CD14-positive monocyte (primary cell): ENCODE measurements around the gene SAFB2. TPM values are rescaled to one million over a fixed set of nuclear protein-coding genes. Genes with fewer than 3 reads are reported as not detected.
A peak's percentile ranks its signal among the peaks of the same experiment; 100 is the strongest.

Experiments used
- DNase-seq, 3 donors: peaks; one replicate each; pipeline ENCODE4 v3.0.0-alpha.2; 2011 to 2022
- H2AFZ ChIP-seq: 2 replicates; pipeline ENCODE4 v1.6.0; 2012; ENCODE audit warnings: mild to moderate bottlenecking, low read depth, low read length, inconsistent platforms; ENCODE audit not compliant: insufficient read depth, poor library complexity, severe bottlenecking
- H3K27ac ChIP-seq, 2 donors: 1 replicate in 1 of 2; 2 replicates in 1 of 2; pipeline ENCODE4 v1.5.1; 2012 to 2013; ENCODE audit warnings: low read length in 2 of 2, control low read depth in 1 of 2, inconsistent platforms in 1 of 2, low read depth in 1 of 2, mild to moderate bottlenecking in 1 of 2
- H3K27me3 ChIP-seq, 2 donors: one replicate each; pipeline versions ENCODE4 v1.6.0 to v1.6.1; 2011 to 2013; ENCODE audit warnings: low read length in 2 of 2; ENCODE audit not compliant: control insufficient read depth in 2 of 2, insufficient read depth in 2 of 2
- H3K36me3 ChIP-seq, 2 donors: replicated peaks in 1 of 2; 1 replicate in 1 of 2; 2 replicates in 1 of 2; pipeline versions ENCODE4 v1.5.1 to v1.6.1; 2012 to 2013; ENCODE audit warnings: low read length in 2 of 2, control low read depth in 1 of 2, inconsistent platforms in 1 of 2, mild to moderate bottlenecking in 1 of 2; ENCODE audit not compliant: insufficient read depth in 2 of 2, control insufficient read depth in 1 of 2
- H3K4me1 ChIP-seq, 2 donors: 1 replicate in 1 of 2; 2 replicates in 1 of 2; pipeline versions ENCODE4 v1.5.1 to v1.6.1; 2012 to 2013; ENCODE audit warnings: low read length in 2 of 2, control low read depth in 1 of 2, inconsistent platforms in 1 of 2, mild to moderate bottlenecking in 1 of 2, moderate library complexity in 1 of 2; ENCODE audit not compliant: insufficient read depth in 2 of 2, control insufficient read depth in 1 of 2
- H3K4me2 ChIP-seq: replicated peaks from 2 replicates; pipeline ENCODE3; 2012; ENCODE audit warnings: low read length, moderate library complexity, mild to moderate bottlenecking; ENCODE audit not compliant: poor library complexity, severe bottlenecking; ENCODE audit errors: extremely low read depth
- H3K4me3 ChIP-seq, 3 experiments: fragments of 200-600 bp in 1 of 3; sonication (generic) in 1 of 3; replicated peaks in 1 of 3; 1 replicate in 2 of 3; 2 replicates in 1 of 3; pipeline ENCODE4 v1.5.1; 2011 to 2013; ENCODE audit warnings: low read length in 3 of 3, mild to moderate bottlenecking in 3 of 3, control low read depth in 2 of 3, low read depth in 2 of 3, inconsistent platforms in 1 of 3, moderate library complexity in 1 of 3
- H3K79me2 ChIP-seq: 2 replicates; pipeline ENCODE4 v1.6.0; 2012; ENCODE audit warnings: mild to moderate bottlenecking, control low read depth, inconsistent platforms, low read length, moderate library complexity; ENCODE audit not compliant: insufficient read depth
- H3K9ac ChIP-seq: 2 replicates; pipeline ENCODE4 v1.6.0; 2017; ENCODE audit warnings: low read length, mild to moderate bottlenecking; ENCODE audit not compliant: insufficient read depth, poor library complexity, severe bottlenecking
- H3K9me3 ChIP-seq, 2 donors: replicated peaks in 1 of 2; 1 replicate in 1 of 2; 2 replicates in 1 of 2; pipeline versions ENCODE4 v1.5.1 to v1.6.1; 2012 to 2013; ENCODE audit warnings: low read length in 2 of 2, control low read depth in 1 of 2; ENCODE audit not compliant: control insufficient read depth in 1 of 2, insufficient read depth in 1 of 2
- H4K20me1 ChIP-seq: 2 replicates; pipeline ENCODE4 v1.6.0; 2012; ENCODE audit warnings: mild to moderate bottlenecking, low read length, control low read depth, moderate library complexity; ENCODE audit not compliant: insufficient read depth
- H3K27ac Mint-ChIP-seq, 7 donors: one replicate each; pipeline ENCODE4 v1.8.0; 2020; ENCODE audit warnings: mild to moderate bottlenecking in 7 of 7, mixed read lengths in 7 of 7, moderate library complexity in 6 of 7, inconsistent platforms in 2 of 7
- H3K27me3 Mint-ChIP-seq, 3 donors: one replicate each; pipeline ENCODE4 v1.8.0; 2021 to 2022; ENCODE audit warnings: low read depth in 3 of 3, mild to moderate bottlenecking in 3 of 3, mixed read lengths in 3 of 3, moderate library complexity in 3 of 3, inconsistent platforms in 1 of 3
- H3K36me3 Mint-ChIP-seq, 2 donors: one replicate each; pipeline ENCODE4 v1.8.0; 2020; ENCODE audit warnings: mixed read lengths in 2 of 2, inconsistent platforms in 1 of 2, mild to moderate bottlenecking in 1 of 2
- H3K4me1 Mint-ChIP-seq: one replicate; pipeline ENCODE4 v1.8.0; 2020; ENCODE audit warnings: mild to moderate bottlenecking, mixed read lengths
- H3K4me3 Mint-ChIP-seq, 2 donors: one replicate each; pipeline ENCODE4 v1.8.0; 2020; ENCODE audit warnings: mild to moderate bottlenecking in 2 of 2, mixed read lengths in 2 of 2, moderate library complexity in 1 of 2
- H3K9me3 Mint-ChIP-seq, 7 donors: one replicate each; pipeline ENCODE4 v1.8.0; 2020 to 2022; ENCODE audit warnings: mixed read lengths in 7 of 7, mild to moderate bottlenecking in 6 of 7, moderate library complexity in 6 of 7, inconsistent platforms in 2 of 7
- CTCF ChIP-seq: fragments of 200-600 bp; IDR thresholded peaks from one replicate; pipeline ENCODE4 v1.8.0; 2022; ENCODE audit warnings: antibody characterized with exemption, mild to moderate bottlenecking
- WGBS: methylation state at CpG from one replicate; pipeline ENCODE4 v1.1.5; 2013; ENCODE audit warnings: missing lambda C conversion rate; ENCODE audit not compliant: insufficient coverage; 5-methylcytosine and 5-hydroxymethylcytosine counted together
- intact Hi-C, 2 donors: fragments of 100-400 bp; cut with micrococcal nuclease; formaldehyde crosslinking; loops; one replicate each; pipeline versions ENCODE4 v1.15.0 to v1.15.1; 2023
- polyA plus RNA-seq, 3 donors: library from polyadenylated mRNA; depleted of rRNA in 1 of 3; unstranded in 2 of 3; stranded (reverse) in 1 of 3; fragments of 300-500 nt in 2 of 3; fragments of >200 nt in 1 of 3; fragmentation: Illumina TruSeq in 2 of 3; gene quantifications; 1 replicate in 2 of 3; 2 replicates in 1 of 3; pipeline ENCODE4 v1.2.3, GENCODE V29; 2012 to 2021

Gene SAFB2
- polyA plus RNA-seq, 3 donors: 7.5 to 53.4 (median 14.7) TPM

- TF ChIP-seq CTCF: no peak
- peak overlapping the region in 3 of 7 donors; percentile 23 to 87 (median 58) for H3K27ac Mint-ChIP-seq
Observed at GRCh38 chr19:5644037-5644436, 21.5 kb upstream of the SAFB2 start.

GRCh38 chr19:5643060-5643459, 20.5 kb upstream of the SAFB2 start:
- no peak overlapping the region for H3K4me2 ChIP-seq
- no peaks in the 10 kb centered on the region for H3K27me3 Mint-ChIP-seq
- H3K4me3 ChIP-seq: no peak overlapping the region
- H3K27ac Mint-ChIP-seq: peak overlapping the region in 1 of 7 donors; percentile 41
- no peak overlapping the region for H3K27ac ChIP-seq
- H3K79me2 ChIP-seq: peaks cover 95% of the 10 kb centered on the region
- no peak for TF ChIP-seq CTCF
- no peak for DNase-seq
- H3K4me3 Mint-ChIP-seq: no peak overlapping the region
- no peak overlapping the region for H3K9ac ChIP-seq
- no peak overlapping the region for H2AFZ ChIP-seq
- H3K4me1 Mint-ChIP-seq: no peaks in the 10 kb centered on the region
- peaks cover 100% of the 10 kb centered on the region for H4K20me1 ChIP-seq
- H3K36me3 ChIP-seq: peaks cover 67 to 84% of the 10 kb centered on the region in 2 donors
- H3K4me1 ChIP-seq: no peaks in the 10 kb centered on the region
- H3K9me3 ChIP-seq: no peaks in the 10 kb centered on the region
- 100% methylated on average over 2 of the region's 4 CpGs for WGBS
- no peaks in the 10 kb centered on the region for H3K9me3 Mint-ChIP-seq
- no peaks in the 10 kb centered on the region for H3K27me3 ChIP-seq
- intact Hi-C loops: no loop called here
- peaks cover 68 to 91% of the 10 kb centered on the region in 2 donors for H3K36me3 Mint-ChIP-seq

More at GRCh38 chr19:5644037-5644436, 21.5 kb upstream of the SAFB2 start:
- Histone ChIP-seq H3K27ac (no peak overlapping the region), H3K9me3 (no peaks in the 10 kb centered on the region), H3K79me2 (peaks cover 85% of the 10 kb centered on the region), H3K36me3 (peaks cover 73 to 88% of the 10 kb centered on the region in 2 donors), H3K27me3 (no peaks in the 10 kb centered on the region), H3K4me2 (no peak overlapping the region), H3K4me3 (no peak overlapping the region), H3K9ac (no peak overlapping the region), H2AFZ (no peak overlapping the region), H4K20me1 (peaks cover 97% of the 10 kb centered on the region), H3K4me1 (no peaks in the 10 kb centered on the region)
- H3K9me3 Mint-ChIP-seq: no peaks in the 10 kb centered on the region
- H3K4me3 Mint-ChIP-seq: no peak overlapping the region
- intact Hi-C loops: no loop called here
- peaks cover 74 to 92% of the 10 kb centered on the region in 2 donors for H3K36me3 Mint-ChIP-seq
- H3K27me3 Mint-ChIP-seq: no peaks in the 10 kb centered on the region
- WGBS: no CpG with 5 or more reads among the region's 2 CpGs
- DNase-seq: no peak
- no peaks in the 10 kb centered on the region for H3K4me1 Mint-ChIP-seq
